GM19467 (cell line): ENCODE measurements around the gene ZNF385D.

ENCODE experiments used
- ATAC-seq: cut with Tn5 transposase; IDR thresholded peaks from one replicate; pipeline ENCODE4 v1.9.1; 2021; ENCODE audit warnings: mild to moderate bottlenecking, moderate library complexity; ENCODE audit not compliant: unreplicated experiment

Gene ZNF385D

GRCh38 chr3:21682206-21682605 is 68.8 kb downstream of the ZNF385D start:
- ATAC-seq, result no peak

DNA sequence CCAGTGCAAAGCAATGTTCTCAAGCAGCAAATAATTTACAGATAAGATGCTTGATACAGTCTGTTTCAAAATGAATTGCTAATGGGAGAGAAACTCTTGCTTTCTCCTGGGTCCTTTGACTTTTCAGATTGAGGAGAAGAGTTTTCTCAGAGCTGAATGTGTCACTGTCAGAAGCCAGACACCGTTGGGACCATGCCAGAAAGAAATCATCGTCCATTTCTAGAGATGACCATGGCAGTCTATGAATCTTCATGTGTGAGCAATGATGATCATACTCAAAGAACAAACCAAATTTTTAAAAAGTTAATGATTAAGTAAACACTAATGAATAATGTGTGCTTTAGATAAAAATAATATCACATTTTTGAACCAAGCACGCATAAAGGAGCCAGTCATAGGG is 77.6 kb downstream of the ZNF385D start:
- no peak for ATAC-seq

- ATAC-seq, result no peak
These were observed 78.7 kb downstream of the ZNF385D start for GRCh38 chr3:21672303-21672702.

- no peak for ATAC-seq
These were observed 80.6 kb downstream of the ZNF385D start for GRCh38 chr3:21670386-21670785.

- ATAC-seq, result no peak
These were observed 83.0 kb downstream of the ZNF385D start for GRCh38 chr3:21668012-21668411.

- no peak for ATAC-seq
These were observed 85.4 kb downstream of the ZNF385D start for GRCh38 chr3:21665444-21666100.

- no peak for ATAC-seq
These were observed 86.0 kb downstream of the ZNF385D start for GRCh38 chr3:21664996-21665395.

GRCh38 chr3:21662403-21662802 is 88.6 kb downstream of the ZNF385D start:
- ATAC-seq, result no peak

DNA sequence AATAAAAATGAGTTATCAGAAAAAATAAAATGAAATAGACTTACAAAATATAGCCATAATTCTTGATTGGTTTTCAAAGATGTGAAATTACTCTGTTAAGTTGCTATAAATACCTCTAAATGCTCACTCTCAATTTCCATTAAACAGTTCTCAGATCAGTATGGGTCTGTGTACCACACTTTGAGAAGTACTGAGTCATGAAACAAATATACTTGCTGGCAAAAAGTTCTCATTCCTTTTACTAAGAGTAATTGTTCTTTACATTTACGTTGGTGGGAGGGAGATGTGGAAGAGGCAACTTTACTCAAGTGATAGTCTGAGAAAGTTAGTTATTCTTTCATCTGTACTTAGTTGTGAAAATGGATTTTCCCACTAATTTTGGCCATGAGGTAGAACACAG is 96.3 kb downstream of the ZNF385D start:
- no peak for ATAC-seq

DNA sequence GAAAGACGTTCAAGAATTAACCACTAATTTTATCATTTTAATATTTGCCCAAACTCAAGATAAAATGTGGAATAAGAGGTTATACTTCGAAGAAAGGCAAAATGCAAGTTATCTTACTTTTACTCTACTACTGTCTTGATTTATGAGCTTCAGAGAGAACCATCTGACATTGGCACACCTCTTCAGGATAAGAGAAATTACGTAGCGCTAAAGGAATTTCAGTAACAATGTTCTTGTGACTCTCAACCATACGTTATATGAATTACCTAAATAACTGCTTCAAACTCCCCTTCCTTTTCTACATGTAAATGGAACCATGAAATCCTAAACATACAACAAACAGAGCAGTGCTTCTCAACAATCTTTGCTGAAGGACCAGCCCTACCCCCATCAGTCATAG is 96.8 kb downstream of the ZNF385D start:
- no peak for ATAC-seq

DNA sequence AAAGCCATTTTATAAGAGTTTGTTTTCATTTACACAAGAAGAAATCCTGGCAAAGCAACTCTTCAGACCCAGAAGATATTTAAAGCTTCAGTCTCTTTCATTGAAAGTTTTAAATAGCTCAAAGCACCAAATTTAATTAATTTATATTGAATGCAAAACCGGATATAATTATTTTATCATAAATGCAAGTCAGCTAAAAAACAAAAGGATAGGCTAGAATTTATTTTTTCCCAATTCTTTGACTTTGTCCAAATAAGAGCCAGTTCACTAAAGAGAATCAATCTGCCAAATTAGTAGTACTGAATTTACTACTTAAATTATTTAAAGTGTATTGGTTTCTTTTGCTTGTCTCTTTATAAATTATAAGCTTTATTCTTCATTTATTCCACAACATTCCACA is 101.5 kb downstream of the ZNF385D start:
- no peak for ATAC-seq

- ATAC-seq, result no peak
These were observed 103.0 kb downstream of the ZNF385D start for GRCh38 chr3:21647961-21648360.

DNA sequence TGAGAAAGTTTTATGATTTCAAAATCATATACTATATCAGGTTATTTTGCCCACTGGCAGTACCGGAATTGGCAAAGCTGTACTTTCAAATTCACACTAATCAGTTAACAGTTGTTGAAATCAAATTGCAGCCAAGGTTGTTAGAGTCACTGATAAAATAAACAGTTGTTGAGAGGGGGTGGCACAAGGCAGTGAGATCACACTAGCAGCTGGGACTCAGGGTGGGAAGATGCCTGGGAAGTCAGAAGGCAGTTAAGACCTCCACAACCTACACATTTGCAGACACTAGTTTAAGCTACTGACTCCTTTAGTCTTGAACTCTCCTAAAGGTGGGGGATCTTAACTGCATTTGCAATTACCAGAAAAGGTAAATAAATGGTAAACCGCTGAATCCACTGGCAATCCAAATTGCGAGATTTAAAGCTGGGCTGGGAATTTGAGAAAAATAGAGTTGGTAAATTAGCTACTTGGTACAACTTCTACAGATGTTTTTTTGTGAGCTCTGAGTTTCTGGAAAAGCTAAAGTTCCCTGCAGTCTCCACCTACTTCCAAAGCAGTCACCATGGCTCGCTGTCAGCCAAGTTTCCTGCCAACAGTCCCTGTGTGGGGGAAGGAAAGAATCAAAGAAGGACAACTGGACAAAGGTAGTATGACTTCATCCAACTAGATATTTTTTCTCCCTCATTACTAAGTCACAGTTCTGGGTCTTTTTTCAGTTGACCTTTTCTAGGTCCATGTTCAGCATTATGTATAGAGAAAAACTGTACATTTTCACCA is 105.7 kb downstream of the ZNF385D start:
- ATAC-seq, result no peak

DNA sequence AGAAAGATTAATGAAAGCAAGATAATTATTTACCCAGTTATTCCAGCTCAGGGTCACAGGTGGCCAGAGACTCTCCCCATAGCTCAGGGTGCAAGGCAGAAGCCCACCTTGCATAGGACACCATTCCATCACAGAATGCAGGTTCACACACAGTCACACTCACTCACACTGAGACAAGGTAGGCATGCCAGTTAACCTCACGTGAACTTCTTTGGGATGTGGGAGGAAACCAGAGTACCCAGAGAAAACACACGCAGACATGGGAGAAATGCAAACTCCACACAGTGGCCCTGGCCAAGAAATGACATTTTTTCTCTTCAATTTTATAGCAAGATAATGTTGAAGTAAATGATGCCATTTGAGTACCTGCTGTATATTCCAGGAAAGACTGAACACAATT is 106.7 kb downstream of the ZNF385D start:
- no peak for ATAC-seq

DNA sequence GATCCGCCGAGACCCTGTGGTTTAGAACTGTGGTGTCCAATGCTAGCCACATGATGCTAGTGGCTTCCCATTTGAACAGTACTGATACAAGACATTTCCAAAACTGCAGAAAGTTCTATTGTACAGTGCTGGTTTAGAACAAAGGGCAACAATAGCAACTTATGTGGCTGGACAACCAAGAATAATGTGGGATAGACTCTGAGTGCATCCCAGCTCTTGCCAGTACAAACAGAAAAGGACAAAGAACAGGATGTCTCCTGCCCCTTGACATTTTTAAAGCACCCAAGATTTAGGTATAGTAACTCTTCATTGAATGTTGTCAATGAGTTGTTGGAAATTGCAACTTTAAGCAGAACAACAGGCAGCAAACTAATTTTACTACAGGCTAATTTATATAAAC is 107.3 kb downstream of the ZNF385D start:
- ATAC-seq, result no peak

DNA sequence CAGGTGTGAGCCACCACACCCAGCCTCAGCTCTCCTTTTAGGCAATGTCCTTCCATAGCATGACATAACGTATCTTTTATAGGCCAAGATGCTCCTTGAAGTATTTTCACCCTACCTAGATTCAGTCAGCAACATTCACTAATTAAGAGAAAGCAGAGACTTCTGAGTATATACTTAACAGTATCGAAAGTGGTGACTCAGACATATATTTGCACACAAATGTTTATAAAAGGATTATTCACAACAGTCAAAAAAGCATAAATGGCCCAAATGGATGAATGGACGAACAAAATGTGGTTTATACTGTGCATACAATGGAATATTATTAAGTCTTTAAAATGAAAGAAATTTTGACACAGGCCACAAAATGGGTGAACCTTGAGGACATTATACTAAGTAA is 108.6 kb downstream of the ZNF385D start:
- ATAC-seq, result no peak

DNA sequence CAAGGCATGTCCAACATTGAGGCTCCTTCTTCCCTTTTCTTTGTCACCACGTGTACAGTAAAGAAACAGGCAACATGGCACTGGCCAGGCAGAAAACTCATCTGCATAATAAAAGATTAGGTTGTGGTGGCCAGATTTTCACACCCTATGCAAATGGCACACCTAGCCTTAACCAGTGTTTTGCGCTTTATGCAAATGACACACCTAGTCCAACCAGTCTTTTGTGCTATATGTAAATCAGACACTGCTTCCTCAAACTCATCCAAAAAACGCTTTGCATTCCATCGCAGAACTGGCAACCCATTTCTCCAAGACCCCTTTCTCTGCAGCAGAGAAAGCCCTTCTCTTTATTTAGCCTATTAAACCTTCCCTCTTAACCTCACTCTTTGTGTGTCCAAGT is 109.1 kb downstream of the ZNF385D start:
- no peak for ATAC-seq

- ATAC-seq, result no peak
These were observed 112.5 kb downstream of the ZNF385D start for GRCh38 chr3:21638488-21638887.

DNA sequence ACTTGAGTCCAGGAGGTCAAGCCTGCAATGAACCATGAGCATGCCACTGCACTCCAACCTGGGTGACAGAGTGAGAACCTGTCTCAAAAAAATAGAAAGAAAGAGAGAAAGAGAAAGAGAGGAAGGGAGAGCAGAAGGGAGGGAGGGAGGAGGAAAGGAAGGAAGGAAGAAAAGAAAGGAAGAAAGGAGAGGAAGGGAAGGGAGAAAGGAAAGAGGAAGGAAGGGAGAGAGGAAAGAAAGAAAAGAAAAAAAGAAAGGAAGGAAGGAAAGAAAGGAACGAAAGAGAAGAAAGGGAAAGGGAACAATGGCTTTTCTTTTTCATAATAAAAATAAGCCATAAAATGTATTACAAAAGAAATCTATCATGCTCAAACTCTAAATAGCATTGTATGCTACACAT is 116.9 kb downstream of the ZNF385D start:
- ATAC-seq, result no peak

DNA sequence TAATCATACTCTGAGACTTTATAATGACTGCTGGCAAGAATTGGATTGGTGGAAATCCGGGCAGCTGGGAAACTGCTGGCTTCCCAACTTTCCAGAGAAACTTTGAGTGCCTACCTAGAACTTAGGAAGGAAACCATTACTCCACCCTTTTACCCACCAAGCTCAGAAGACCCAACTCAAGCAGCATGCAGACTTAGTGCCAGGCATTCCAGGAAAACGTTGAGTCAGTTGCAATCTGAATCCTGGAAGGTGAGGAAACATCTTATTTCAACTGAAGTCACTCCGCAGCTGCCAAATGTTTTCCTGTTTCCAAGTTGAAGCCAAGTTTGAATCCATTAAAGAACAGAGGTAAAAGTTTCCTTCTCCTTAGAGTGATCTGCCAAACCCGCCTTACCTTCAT is 126.5 kb downstream of the ZNF385D start:
- no peak for ATAC-seq

- no peak for ATAC-seq
These were observed 129.8 kb downstream of the ZNF385D start for GRCh38 chr3:21621181-21621651.

DNA sequence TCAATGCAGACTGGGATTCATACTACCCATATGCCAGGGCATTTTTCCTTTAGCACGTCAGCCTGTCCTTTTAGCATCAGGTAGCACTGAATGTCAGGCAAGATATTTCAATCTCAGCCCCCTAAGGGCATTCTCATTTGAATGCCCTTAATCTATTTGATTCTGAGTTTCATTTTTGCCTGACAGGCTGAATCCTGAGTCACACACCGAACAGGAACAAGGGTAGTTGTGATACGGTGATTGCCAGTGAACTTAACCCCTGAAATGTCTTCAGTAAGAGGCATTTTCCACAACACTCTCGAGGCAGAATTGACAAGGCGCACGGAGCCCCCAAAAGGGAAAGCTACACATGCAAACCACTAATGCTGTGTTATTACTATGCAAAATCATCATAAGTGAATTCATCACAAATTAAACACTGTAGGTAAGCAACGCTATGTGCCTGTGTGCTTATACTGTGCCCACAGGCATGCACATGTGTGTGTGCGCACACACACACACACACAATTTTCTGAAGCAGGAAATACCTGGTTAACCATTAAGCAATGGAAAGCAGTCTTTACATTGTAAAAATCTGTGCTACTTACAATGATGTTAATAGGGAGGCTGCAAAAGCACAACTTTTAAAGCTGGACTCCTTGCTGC is 130.4 kb downstream of the ZNF385D start:
- no peak for ATAC-seq
